Esophagus muscularis mucosa (tissue), 2 donors: ENCODE data around the gene KMO.

Source experiments
- POLR2A ChIP-seq: fragments of 450-650 bp; IDR thresholded peaks from one replicate; pipeline ENCODE4 v1.6.1; 2017; ENCODE audit warnings: antibody characterized with exemption, moderate library complexity, mild to moderate bottlenecking, low read depth
- POLR2AphosphoS5 ChIP-seq, 2 donors: sonication (generic); formaldehyde crosslinking; IDR thresholded peaks; one replicate each; pipeline ENCODE4 v1.6.1; 2017; ENCODE audit warnings: antibody characterized with exemption in 2 of 2

DNA sequence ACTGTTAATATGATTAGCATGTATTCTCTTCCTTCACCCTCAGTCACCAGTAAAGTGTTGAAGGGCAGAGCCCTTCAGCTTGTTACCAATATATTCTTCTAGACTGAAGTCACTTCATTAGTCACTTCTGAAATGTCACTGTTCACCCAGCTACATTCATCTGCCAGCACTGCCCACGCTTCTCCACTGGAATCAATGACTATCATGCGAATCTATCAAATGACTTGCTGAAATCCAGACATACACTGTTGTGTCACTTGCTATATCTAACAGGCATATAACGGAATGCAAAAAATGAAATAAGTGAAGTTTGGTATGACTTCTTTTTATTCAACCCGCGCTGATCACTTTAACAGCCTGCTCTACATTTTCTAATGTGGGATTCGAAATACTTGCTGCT is 28.7 kb upstream of the KMO start:
- TF ChIP-seq POLR2A (no peak), POLR2AphosphoS5 (IDR thresholded peaks at IDR 0.05) (no peak)
